BJ (cell line): ENCODE measurements around the gene NUDT9. TPM values are rescaled to one million over a fixed set of nuclear protein-coding genes. Genes with fewer than 3 reads are reported as not detected.
"Not testable (repeated sequence)": the region's sequence is repeated elsewhere in the genome, so short reads cannot be mapped to it uniquely, and the experiment has no call there.

Experiments used
- CTCF ChIA-PET: fragments of 350-600 bp; formaldehyde crosslinking; extraction: SDS; loops from one replicate; lab custom pipeline; 2021; ENCODE audit warnings: antibody characterized with exemption, inconsistent platforms; lab: Yijun Ruan, JAX
- POLR2A ChIA-PET: fragments of 300-600 bp; sonication (Branson Sonifier 250); formaldehyde crosslinking; extraction: SDS; loops from one replicate; lab custom pipeline; 2021; ENCODE audit warnings: antibody characterized with exemption; lab: Charles Lee
- DNase-seq: peaks from one replicate; pipeline ENCODE4 v3.0.0-alpha.2; 2011; ENCODE audit warnings: low read depth
- H3K27me3 ChIP-seq: 2 replicates; pipeline ENCODE4 v1.6.0; 2011; ENCODE audit warnings: low read length; ENCODE audit not compliant: control insufficient read depth, insufficient read depth
- H3K36me3 ChIP-seq: 2 replicates; pipeline ENCODE4 v1.5.1; 2011; ENCODE audit warnings: low read length; ENCODE audit not compliant: control insufficient read depth, insufficient read depth
- H3K4me3 ChIP-seq: 2 replicates; pipeline ENCODE4 v1.5.1; 2011; ENCODE audit warnings: low read depth, mild to moderate bottlenecking, control low read depth, low read length
- CTCF ChIP-seq: IDR thresholded peaks from 2 replicates; pipeline ENCODE4 v1.5.1; 2011; ENCODE audit warnings: low read depth, mild to moderate bottlenecking, control low read depth, inconsistent platforms, low read length, moderate library complexity; ENCODE audit not compliant: insufficient read depth
- polyA plus RNA-seq: library from polyadenylated mRNA; depleted of rRNA; stranded (reverse); fragments of >200 nt; gene quantifications from 2 replicates; pipeline ENCODE4 v1.2.3, GENCODE V29; 2011

NUDT9 gene
- polyA plus RNA-seq, 1 experiment = 12.0 TPM

- CTCF ChIA-PET = interaction anchor here (0.6 kb wide), 1 partner anchor 358 kb away, joined by 3 read pairs; no protein-coding TSS in a partner anchor
- no peak overlapping the region for H3K4me3 ChIP-seq
- no peak for DNase-seq
- POLR2A ChIA-PET = no interaction called here
- H3K36me3 ChIP-seq = no peaks in the 10 kb centered on the region
- TF ChIP-seq CTCF = no peak
- no peaks in the 10 kb centered on the region for H3K27me3 ChIP-seq
Measured at GRCh38 chr4:87491436-87491835, 69.1 kb downstream of the NUDT9 start.

GRCh38 chr4:87491851-87492250 is 69.5 kb downstream of the NUDT9 start:
- POLR2A ChIA-PET, H3K27me3 ChIP-seq: not testable (repeated sequence)
- CTCF ChIA-PET = interaction anchor here (0.6 kb wide), 1 partner anchor 1528 kb away, joined by 3 read pairs; no protein-coding TSS in a partner anchor

GRCh38 chr4:87493115-87493514 is 70.7 kb downstream of the NUDT9 start:
- POLR2A ChIA-PET = no interaction called here
- no peaks in the 10 kb centered on the region for H3K36me3 ChIP-seq
- CTCF ChIA-PET = no interaction called here
- H3K27me3 ChIP-seq = no peaks in the 10 kb centered on the region
- DNase-seq = no peak
- no peak for TF ChIP-seq CTCF
- no peak overlapping the region for H3K4me3 ChIP-seq

More at GRCh38 chr4:87491851-87492250, 69.5 kb downstream of the NUDT9 start:
- not testable (repeated sequence) for H3K36me3 ChIP-seq, DNase-seq, H3K4me3 ChIP-seq

- ChIA-PET CTCF (interaction anchor here (1.3 kb wide), 1 partner anchor 122 kb away, joined by 4 read pairs; no protein-coding TSS in a partner anchor), POLR2A (no interaction called here)
Measured at GRCh38 chr4:87497159-87497558, 74.8 kb downstream of the NUDT9 start.

GRCh38 chr4:87497578-87497977 is 75.2 kb downstream of the NUDT9 start:
- no peaks in the 10 kb centered on the region for H3K36me3 ChIP-seq
- H3K27me3 ChIP-seq = no peaks in the 10 kb centered on the region
- POLR2A ChIA-PET = no interaction called here
- H3K4me3 ChIP-seq = no peak overlapping the region
- TF ChIP-seq CTCF = no peak
- DNase-seq = no peak
- CTCF ChIA-PET = interaction anchor here (1.3 kb wide), 1 partner anchor 122 kb away, joined by 4 read pairs; no protein-coding TSS in a partner anchor

More at GRCh38 chr4:87497159-87497558, 74.8 kb downstream of the NUDT9 start:
- no peak for DNase-seq
- no peaks in the 10 kb centered on the region for H3K27me3 ChIP-seq
- TF ChIP-seq CTCF = peak; percentile 28
- H3K36me3 ChIP-seq = no peaks in the 10 kb centered on the region
- H3K4me3 ChIP-seq = no peak overlapping the region

- ChIA-PET POLR2A (no interaction called here), CTCF (interaction anchor here (1.3 kb wide), 1 partner anchor 123 kb away, joined by 4 read pairs; no protein-coding TSS in a partner anchor)
Measured at GRCh38 chr4:87498446-87498900, 76.1 kb downstream of the NUDT9 start.

More at GRCh38 chr4:87498446-87498900, 76.1 kb downstream of the NUDT9 start:
- Histone ChIP-seq H3K36me3 (no peaks in the 10 kb centered on the region), H3K4me3 (peak overlapping the region; percentile 24), H3K27me3 (no peaks in the 10 kb centered on the region)
- DNase-seq = peak; percentile 37
- TF ChIP-seq CTCF = no peak
